Measurements from ENCODE around the gene NOVA2.
"Not testable (repeated sequence)": the region's sequence is repeated elsewhere in the genome, so short reads cannot be mapped to it uniquely, and the experiment has no call there.

NOVA2 gene

GRCh38 chr19:45895983-45896599 lies 77.6 kb downstream of the NOVA2 start:
- DNase-seq (ENCODE audit: low read depth in 2 of 2) = not testable (repeated sequence)

- DNase-seq (ENCODE audit: low read depth in 2 of 2) = no peak
These were observed 78.1 kb downstream of the NOVA2 start for GRCh38 chr19:45895519-45895972.

- no peak for DNase-seq (ENCODE audit: low read depth in 2 of 2)
These were observed 82.8 kb downstream of the NOVA2 start for GRCh38 chr19:45890877-45891276.

DNA sequence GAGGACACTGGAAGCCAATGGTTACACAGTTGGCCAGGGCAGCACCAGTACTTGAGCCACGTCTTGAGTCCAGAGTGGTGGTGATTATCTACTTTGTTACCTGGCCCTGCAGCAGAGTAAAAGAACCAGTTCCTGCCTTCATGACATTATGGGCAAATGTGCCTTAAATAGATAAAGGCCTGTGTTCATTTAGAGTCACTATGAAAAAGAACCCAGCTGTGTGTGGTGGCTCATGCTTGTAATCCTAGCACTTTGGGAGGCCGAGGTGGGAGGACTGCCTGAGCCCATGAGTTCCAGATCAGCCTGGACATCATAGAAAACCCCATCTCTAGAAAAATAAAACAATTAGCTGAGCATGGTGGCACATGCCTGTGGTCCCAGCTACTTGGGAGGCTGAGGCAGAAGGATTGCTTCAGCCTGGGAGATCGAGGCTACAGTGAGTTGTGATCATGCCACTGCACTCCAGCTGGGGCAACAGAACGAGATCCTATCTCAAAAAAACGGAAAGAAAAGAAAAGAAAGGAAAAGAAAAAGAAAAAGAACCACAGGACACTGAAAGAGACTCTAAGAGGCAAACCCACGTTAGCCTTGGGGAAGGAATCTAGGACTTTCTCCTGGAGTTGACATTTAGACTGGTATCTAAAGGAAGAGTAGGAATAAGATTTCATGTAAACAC lies 84.3 kb downstream of the NOVA2 start:
- DNase-seq (ENCODE audit: low read depth in 2 of 2) = no peak

DNA sequence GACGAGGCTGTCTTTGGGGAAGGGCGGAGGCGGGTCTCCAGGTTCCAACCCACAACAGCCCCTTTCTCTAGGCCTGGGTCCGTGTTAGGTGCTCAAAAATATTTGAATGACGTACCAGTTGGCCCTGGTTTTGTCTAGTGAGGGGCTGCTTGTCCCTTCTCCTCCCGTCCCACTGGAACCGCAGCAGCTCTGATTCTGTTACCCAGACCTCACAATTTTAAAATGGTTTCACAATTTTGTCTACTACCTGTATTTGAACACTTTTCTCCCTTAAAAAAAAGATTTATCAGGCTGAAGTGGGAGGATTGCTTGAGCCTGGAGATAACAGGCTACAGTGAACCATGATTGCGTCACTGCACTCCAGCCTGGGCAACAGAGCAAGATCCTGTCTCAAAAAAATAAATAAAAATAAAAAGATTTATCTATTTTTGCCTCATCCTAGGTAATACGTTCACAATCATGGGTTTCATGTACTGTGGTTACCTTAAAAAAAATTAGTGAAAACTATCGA lies 86.4 kb downstream of the NOVA2 start:
- DNase-seq (ENCODE audit: low read depth in 2 of 2) = no peak

DNA sequence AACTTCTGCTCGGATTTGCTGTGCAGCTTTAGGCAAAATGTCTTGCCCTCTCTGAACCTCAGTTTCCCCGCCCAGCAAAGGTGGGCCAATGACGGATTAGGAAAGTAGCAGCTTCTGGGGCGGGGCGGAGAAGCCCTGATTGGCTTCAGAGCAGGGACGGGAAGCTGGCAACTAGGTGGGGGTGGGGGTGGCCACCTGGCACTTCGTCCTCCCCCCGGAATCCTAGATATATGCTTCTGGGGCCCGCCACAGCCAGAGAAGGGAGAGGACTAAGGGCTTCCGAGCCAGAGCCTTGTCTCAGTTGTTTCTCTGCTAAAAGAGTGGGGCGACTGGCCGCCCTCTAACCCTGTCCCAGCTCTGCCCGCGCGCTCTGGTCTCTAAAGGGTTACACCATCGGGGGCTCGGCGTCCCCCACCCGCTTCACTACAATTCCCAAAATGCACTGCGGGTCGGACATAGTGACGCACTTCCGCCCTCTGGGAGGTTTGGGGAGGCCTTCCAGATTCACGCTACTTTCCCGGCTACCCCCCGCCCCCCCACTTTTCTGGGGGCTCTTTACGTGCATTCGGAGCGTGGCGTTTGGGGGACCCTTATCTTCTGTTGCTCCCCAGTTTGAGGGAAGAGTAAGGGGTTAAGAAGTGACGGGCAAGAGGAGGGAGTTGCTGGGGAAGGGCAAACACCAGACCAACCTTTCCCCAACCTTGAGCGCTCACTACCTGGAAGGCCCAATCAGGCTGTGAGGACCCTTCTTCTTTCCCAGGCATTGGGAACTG lies 87.1 kb downstream of the NOVA2 start:
- DNase-seq (ENCODE audit: low read depth in 2 of 2) = peak; percentile 75 to 82

DNA sequence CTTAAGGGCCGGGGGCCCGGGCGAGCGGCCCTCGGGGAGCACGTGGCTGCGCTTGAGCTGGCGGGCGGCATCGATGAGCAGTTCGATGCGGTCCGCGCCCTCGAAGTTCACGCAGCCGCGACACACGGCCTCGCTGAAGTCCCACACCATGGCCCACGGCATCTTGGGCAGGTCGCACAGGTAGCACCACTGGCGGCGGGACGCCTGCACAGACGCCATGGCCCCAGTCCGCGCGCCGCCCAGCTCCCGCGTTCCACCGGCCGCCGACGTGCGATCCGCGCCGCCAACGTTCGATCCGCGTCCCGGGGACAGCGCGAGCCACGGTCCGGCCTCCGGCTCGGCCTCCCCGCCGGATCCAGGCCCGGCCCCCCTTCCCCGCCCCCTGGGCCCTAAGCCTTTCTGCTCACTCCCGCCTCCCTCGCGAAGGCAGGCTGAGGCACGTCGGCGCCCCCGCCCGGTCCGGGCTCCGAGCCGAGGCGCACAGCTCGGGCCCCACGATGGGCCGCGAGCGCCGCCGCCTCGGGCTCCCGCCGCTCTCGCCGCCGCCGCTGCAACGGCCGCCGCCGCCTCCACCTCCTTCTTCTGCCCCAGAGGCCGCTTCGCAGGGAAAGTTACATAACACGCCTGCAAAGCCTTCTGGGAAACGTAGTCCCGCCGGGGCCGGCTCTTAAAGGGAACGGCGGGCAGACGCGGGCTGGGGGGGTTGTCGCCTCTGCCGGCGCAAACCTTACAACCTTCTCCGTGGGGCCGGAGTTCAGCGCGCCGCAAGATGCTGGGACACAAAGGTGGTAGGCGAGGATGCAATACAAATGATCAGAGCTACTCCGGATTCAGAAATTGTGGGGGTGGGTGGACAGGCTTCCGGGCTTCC lies 87.9 kb downstream of the NOVA2 start, which contains the start of gene IRF2BP1:
Gene IRF2BP1 (minus strand): TSS at position 586 of the 871 bp plus-strand sequence. CDS start 367 bp downstream, at position 219.
- peak; percentile 76 for DNase-seq (ENCODE audit: low read depth in 2 of 2)

DNA sequence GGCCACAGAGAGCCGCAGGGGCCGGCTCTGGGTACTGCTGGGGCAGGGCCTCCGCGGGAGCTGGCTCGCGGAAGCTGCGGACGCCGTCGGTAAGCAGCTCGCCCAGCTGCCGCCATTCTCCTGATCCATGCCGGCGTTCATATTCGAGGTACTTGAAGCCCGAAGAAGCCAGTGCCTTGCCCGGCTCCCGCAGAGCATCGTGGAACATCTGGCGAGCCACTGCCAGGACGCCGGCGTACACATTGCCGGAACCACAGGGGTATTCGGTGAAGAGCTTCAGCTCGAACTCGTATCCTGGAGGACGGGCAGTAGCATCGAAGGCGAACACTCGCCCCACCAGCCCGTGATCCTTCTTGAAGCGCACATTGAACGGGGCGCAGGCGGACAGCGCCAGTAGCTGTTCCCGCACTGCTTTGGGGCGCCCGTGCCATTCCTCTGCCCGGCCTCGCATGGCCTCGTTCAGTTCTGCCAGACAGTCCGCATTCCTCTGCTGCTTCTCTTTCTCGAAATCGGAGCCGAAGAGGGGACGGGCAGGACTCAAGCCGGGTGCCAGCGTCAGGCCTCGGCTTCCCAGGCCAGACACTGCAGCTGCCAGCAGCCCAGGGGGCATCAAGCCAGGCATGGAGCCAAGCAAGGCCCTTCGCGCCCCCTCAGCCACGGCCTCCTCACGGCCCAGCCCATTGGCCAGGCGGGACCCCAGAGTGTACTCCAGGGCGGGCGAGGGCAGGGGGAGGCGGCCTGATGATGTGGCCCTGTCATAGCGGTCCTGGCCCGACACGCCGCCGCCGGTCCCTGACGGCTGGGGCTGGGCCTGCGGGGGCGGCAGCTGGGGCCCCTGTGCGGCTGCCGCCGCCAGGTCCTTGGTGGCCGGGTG lies 88.7 kb downstream of the NOVA2 start:
- no peak for DNase-seq (ENCODE audit: low read depth in 2 of 2)

DNA sequence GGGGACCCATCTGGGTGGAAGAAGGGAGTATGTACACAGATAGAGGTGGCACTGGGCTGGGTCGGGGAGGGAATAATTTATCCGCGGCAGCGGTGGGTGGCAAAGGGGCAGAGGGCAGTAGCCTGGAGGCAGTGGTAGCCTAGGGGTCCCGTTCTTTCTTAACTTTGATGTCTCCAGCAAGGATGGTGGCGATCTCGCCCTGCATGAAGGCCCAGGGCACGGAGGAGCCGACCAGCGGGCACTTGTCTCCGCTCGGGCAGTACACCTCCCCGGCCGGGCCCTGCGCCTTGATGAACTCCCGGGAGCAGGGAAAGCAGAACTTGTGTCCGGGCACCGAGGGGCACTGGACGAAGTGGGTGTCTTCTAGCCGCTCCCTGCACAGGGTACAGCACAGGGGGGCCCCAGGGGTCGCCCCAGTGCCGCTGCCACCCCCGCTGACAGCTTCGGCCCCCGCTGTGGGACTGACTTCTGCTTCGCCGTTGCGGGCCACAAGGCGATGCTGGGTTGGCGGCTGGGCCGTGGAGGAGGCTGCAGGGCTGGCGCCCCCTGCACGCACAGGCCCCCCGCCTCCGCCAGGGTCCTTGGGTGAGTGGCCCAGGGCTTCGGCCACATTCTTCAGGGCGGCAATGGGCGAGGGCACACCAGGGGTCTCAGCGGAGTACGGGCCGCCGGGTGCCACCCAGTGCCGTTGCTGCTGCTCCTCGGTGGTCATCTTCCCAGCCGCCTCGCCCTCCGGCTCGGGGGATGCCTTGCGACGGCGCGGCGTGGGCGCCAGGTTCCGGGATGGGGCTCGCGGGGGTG lies 89.6 kb downstream of the NOVA2 start:
- no peak for DNase-seq (ENCODE audit: low read depth in 2 of 2)

All from stimulated activated CD4-positive, alpha-beta T cell treated with anti-CD3 and anti-CD28 coated beads, Interleukin-1b, Interleukin-23, amount 100 ng/mL, for 4 hours (primary cell).